GM12865 (cell line): ENCODE data around the gene RBPMS2.

Source experiments
- DNase-seq: peaks from one replicate; pipeline ENCODE4 v3.0.0; 2010; ENCODE audit warnings: low read depth
- H3K4me3 ChIP-seq: 2 replicates; pipeline ENCODE4 v1.5.1; 2011; ENCODE audit warnings: mild to moderate bottlenecking, low read depth, low read length, control low read depth
- CTCF ChIP-seq: IDR thresholded peaks from 2 replicates; pipeline ENCODE4 v1.5.1; 2011; ENCODE audit warnings: low read length, control low read depth, low read depth, inconsistent platforms; ENCODE audit not compliant: insufficient read depth; ENCODE audit errors: missing control alignments

RBPMS2 gene

GRCh38 chr15:64809649-64810496, 34.5 kb upstream of the RBPMS2 start:
- no peak overlapping the region for H3K4me3 ChIP-seq
- peak; percentile 95 for TF ChIP-seq CTCF
- peak; percentile 74 for DNase-seq

GRCh38 chr15:64808785-64809453, 33.5 kb upstream of the RBPMS2 start:
- DNase-seq, result no peak
- no peak overlapping the region for H3K4me3 ChIP-seq

GRCh38 chr15:64807751-64808222, 32.4 kb upstream of the RBPMS2 start:
- TF ChIP-seq CTCF, result no peak
- no peak overlapping the region for H3K4me3 ChIP-seq
- DNase-seq, result no peak

More at GRCh38 chr15:64808785-64809453, 33.5 kb upstream of the RBPMS2 start:
- TF ChIP-seq CTCF, result no peak

- TF ChIP-seq CTCF, result no peak
- H3K4me3 ChIP-seq, result no peak overlapping the region
- no peak for DNase-seq
Measured at GRCh38 chr15:64807051-64807749, 31.8 kb upstream of the RBPMS2 start.

- no peak for TF ChIP-seq CTCF
- DNase-seq, result no peak
- H3K4me3 ChIP-seq, result no peak overlapping the region
Measured at GRCh38 chr15:64806509-64806908, 31.1 kb upstream of the RBPMS2 start.

- no peak for TF ChIP-seq CTCF
Measured at GRCh38 chr15:64804619-64805018, 29.2 kb upstream of the RBPMS2 start.

More at GRCh38 chr15:64804619-64805018, 29.2 kb upstream of the RBPMS2 start:
- H3K4me3 ChIP-seq, result no peak overlapping the region
- DNase-seq, result no peak
